Activated CD4-positive, alpha-beta T cell treated with anti-CD3 and anti-CD28 coated beads, Interleukin-2, amount 50 U/mL, for 1 hour (primary cell): ENCODE measurements around the gene LINC01488.

Experiments used
- DNase-seq: peaks from one replicate; pipeline ENCODE4 v3.0.0-alpha.2; 2020

The LINC01488 gene

GRCh38 chr11:69495441-69496201, 14.2 kb downstream of the LINC01488 start:
- DNase-seq, result no peak

- DNase-seq, result no peak
Measured at GRCh38 chr11:69496202-69496557, 14.7 kb downstream of the LINC01488 start.

GRCh38 chr11:69496631-69497220, 15.3 kb downstream of the LINC01488 start:
- DNase-seq, result no peak

GRCh38 chr11:69497221-69497787, 15.8 kb downstream of the LINC01488 start:
- DNase-seq, result no peak

- no peak for DNase-seq
Measured at GRCh38 chr11:69498614-69499175, 17.2 kb downstream of the LINC01488 start.

GRCh38 chr11:69499186-69499917, 17.9 kb downstream of the LINC01488 start:
- DNase-seq, result no peak

GRCh38 chr11:69499918-69500284, 18.4 kb downstream of the LINC01488 start:
- no peak for DNase-seq

- DNase-seq, result no peak
Measured at GRCh38 chr11:69500285-69501120, 19.0 kb downstream of the LINC01488 start.

- DNase-seq, result no peak
Measured at GRCh38 chr11:69501121-69501489, 19.6 kb downstream of the LINC01488 start.

GRCh38 chr11:69501891-69502860, 20.7 kb downstream of the LINC01488 start:
- DNase-seq, result no peak

- no peak for DNase-seq
Measured at GRCh38 chr11:69504127-69504526, 22.7 kb downstream of the LINC01488 start.

GRCh38 chr11:69504576-69505335, 23.3 kb downstream of the LINC01488 start:
- no peak for DNase-seq

- DNase-seq, result no peak
Measured at GRCh38 chr11:69508974-69509373, 27.5 kb downstream of the LINC01488 start.

- no peak for DNase-seq
Measured at GRCh38 chr11:69509381-69509780, 27.9 kb downstream of the LINC01488 start.

GRCh38 chr11:69509846-69510390, 28.5 kb downstream of the LINC01488 start:
- no peak for DNase-seq

GRCh38 chr11:69510471-69511357, 29.3 kb downstream of the LINC01488 start:
- no peak for DNase-seq

GRCh38 chr11:69511358-69512055, 30.0 kb downstream of the LINC01488 start:
- DNase-seq, result no peak

GRCh38 chr11:69512136-69512535, 30.7 kb downstream of the LINC01488 start:
- no peak for DNase-seq
